Kidney epithelial cell (primary cell): ENCODE results near the gene MRAP. TPM values are rescaled to one million over a fixed set of nuclear protein-coding genes. Genes with fewer than 3 reads are reported as not detected.
"Not testable (repeated sequence)": the region's sequence is repeated elsewhere in the genome, so short reads cannot be mapped to it uniquely, and the experiment has no call there.

ENCODE experiments used
- DNase-seq: peaks from one replicate; pipeline ENCODE4 v3.0.0-alpha.2; 2010; ENCODE audit warnings: low read depth
- H3K27me3 ChIP-seq: 2 replicates; pipeline ENCODE4 v1.6.0; 2011; ENCODE audit warnings: low read length; ENCODE audit not compliant: control insufficient read depth, insufficient read depth
- H3K36me3 ChIP-seq: 2 replicates; pipeline ENCODE4 v1.5.1; 2011; ENCODE audit warnings: low read length; ENCODE audit not compliant: control insufficient read depth, insufficient read depth
- H3K4me3 ChIP-seq: 2 replicates; pipeline ENCODE4 v1.5.1; 2011; ENCODE audit warnings: low read depth, mild to moderate bottlenecking, control low read depth, low read length
- CTCF ChIP-seq: IDR thresholded peaks from 2 replicates; pipeline ENCODE4 v1.5.1; 2011; ENCODE audit warnings: mild to moderate bottlenecking, moderate library complexity, low read length, control low read depth, inconsistent platforms; ENCODE audit not compliant: insufficient read depth, poor library complexity, severe bottlenecking
- total RNA-seq: library from RNA; depleted of rRNA; stranded (reverse); fragments of >200 nt; gene quantifications from 2 replicates; pipeline ENCODE4 v1.2.3, GENCODE V29; 2015

MRAP gene
- total RNA-seq, 1 donor from 2014 or later = not detected

- H3K27me3 ChIP-seq = no peaks in the 10 kb centered on the region
- DNase-seq = no peak
Measured at GRCh38 chr21:32308696-32309095, 10.0 kb downstream of the MRAP start.

GRCh38 chr21:32309906-32310460 is 11.3 kb downstream of the MRAP start:
- Histone ChIP-seq H3K4me3 (no peak overlapping the region), H3K27me3 (no peaks in the 10 kb centered on the region), H3K36me3 (peaks cover 2% of the 10 kb centered on the region)
- no peak for TF ChIP-seq CTCF
- DNase-seq = no peak

More at GRCh38 chr21:32308696-32309095, 10.0 kb downstream of the MRAP start:
- H3K36me3 ChIP-seq = peaks cover 2% of the 10 kb centered on the region
- no peak for TF ChIP-seq CTCF
- no peak overlapping the region for H3K4me3 ChIP-seq

- H3K4me3 ChIP-seq, H3K36me3 ChIP-seq, H3K27me3 ChIP-seq, DNase-seq: not testable (repeated sequence)
Measured at GRCh38 chr21:32310976-32311375, 12.3 kb downstream of the MRAP start.

DNA sequence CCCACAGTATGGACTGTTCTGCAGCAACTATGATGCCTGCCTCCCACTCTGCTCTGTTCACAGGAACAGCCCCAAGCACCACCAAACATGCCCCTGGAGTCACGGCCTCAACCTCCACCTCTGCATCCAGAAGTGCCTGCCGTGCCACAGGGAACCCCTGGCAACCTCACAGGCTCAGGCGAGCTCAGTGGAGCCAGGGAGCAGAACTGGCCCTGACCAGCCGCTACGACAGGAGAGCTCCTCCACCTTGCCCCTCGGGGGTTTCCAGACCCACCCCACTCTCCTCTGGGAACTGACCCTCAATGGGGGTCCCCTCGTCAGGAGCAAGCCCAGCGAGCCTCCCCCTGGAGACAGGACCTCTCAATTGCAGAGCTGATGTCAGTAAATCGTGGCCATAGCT is 13.0 kb downstream of the MRAP start:
- H3K36me3 ChIP-seq = peaks cover 2% of the 10 kb centered on the region
- no peaks in the 10 kb centered on the region for H3K27me3 ChIP-seq

GRCh38 chr21:32312326-32312725 is 13.7 kb downstream of the MRAP start:
- TF ChIP-seq CTCF = no peak
- Histone ChIP-seq H3K36me3 (peaks cover 2% of the 10 kb centered on the region), H3K4me3 (no peak overlapping the region), H3K27me3 (no peaks in the 10 kb centered on the region)
- DNase-seq = no peak

More for the DNA sequence above, 13.0 kb downstream of the MRAP start:
- no peak overlapping the region for H3K4me3 ChIP-seq
- DNase-seq = no peak
- no peak for TF ChIP-seq CTCF

GRCh38 chr21:32312976-32313375 is 14.3 kb downstream of the MRAP start:
- DNase-seq = no peak
- no peak for TF ChIP-seq CTCF
- no peak overlapping the region for H3K4me3 ChIP-seq
- no peaks in the 10 kb centered on the region for H3K27me3 ChIP-seq
- H3K36me3 ChIP-seq = peaks cover 2% of the 10 kb centered on the region
